GM06990 (cell line): ENCODE data around the gene GPR137.

Source experiments
- DNase-seq: peaks from one replicate; pipeline ENCODE4 v3.0.0-alpha.2; 2011; ENCODE audit not compliant: insufficient read length; ENCODE audit errors: extremely low read depth
- H3K27me3 ChIP-seq: replicated peaks from 2 replicates; pipeline ENCODE4 v1.6.0; 2011; ENCODE audit warnings: low read length; ENCODE audit not compliant: control insufficient read depth, insufficient read depth
- H3K36me3 ChIP-seq: 2 replicates; pipeline ENCODE4 v1.5.1; 2011; ENCODE audit warnings: low read length; ENCODE audit not compliant: control insufficient read depth, insufficient read depth
- H3K4me3 ChIP-seq: replicated peaks from 2 replicates; pipeline ENCODE4 v1.5.1; 2011; ENCODE audit warnings: low read depth, mild to moderate bottlenecking, control low read depth, low read length
- TF ChIP-seq, protein P1 (sequence below): IDR thresholded peaks from 2 replicates; pipeline ENCODE4 v1.5.1; 2011; ENCODE audit warnings: low read length, control low read depth, mild to moderate bottlenecking, inconsistent platforms; ENCODE audit not compliant: insufficient read depth, poor library complexity, severe bottlenecking

Gene GPR137

DNA sequence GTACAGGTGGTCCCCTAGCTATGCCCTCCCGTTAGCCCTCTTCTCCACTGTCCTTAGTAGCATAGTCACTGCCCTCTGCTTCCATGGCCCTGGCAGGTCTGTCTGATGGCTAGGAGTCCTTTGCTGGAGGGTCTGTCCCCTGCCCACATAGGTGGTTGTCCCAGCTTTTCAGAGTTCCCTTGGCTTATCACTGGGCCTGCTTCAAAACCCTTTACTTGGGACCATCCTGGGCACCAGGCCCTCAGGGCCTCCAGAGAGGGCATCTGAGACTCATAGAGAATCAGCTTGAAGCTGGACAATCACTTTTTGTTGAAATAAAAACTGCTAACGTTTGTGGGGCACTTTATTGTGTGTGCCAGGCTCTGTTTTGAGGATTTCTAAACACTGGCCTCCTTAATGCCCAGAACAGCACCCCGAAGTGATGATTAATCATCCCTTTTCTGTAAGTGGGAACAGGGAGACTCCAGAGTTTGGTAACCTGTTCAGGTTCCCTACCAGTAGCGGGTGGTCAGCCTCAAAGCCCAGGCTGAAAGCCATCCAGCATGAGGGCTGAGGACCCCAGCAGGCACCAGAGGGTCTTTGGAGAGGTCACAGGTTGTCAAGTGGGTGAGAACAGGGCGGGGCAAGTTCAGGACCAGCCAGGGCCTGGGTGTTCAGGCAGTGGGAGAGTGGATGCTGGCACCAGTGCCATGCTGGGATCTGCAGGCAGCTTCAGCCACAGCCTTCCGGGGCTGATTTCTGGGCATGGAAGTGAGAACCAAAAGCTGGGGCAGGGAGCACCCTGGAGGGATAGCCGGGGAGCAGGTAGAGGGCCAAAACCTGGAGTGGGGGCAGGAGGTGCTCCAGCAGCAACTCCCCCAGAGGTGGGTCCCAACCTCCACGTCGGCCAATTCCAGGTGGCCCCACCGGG, 5.0 kb downstream of the GPR137 start:
- Histone ChIP-seq H3K36me3 (no peaks in the 10 kb centered on the region; the same call in 1 of the 2 replicates), H3K27me3 (peaks cover 2% of the 10 kb centered on the region), H3K4me3 (no peak overlapping the region)
- TF ChIP-seq, protein P1, sequence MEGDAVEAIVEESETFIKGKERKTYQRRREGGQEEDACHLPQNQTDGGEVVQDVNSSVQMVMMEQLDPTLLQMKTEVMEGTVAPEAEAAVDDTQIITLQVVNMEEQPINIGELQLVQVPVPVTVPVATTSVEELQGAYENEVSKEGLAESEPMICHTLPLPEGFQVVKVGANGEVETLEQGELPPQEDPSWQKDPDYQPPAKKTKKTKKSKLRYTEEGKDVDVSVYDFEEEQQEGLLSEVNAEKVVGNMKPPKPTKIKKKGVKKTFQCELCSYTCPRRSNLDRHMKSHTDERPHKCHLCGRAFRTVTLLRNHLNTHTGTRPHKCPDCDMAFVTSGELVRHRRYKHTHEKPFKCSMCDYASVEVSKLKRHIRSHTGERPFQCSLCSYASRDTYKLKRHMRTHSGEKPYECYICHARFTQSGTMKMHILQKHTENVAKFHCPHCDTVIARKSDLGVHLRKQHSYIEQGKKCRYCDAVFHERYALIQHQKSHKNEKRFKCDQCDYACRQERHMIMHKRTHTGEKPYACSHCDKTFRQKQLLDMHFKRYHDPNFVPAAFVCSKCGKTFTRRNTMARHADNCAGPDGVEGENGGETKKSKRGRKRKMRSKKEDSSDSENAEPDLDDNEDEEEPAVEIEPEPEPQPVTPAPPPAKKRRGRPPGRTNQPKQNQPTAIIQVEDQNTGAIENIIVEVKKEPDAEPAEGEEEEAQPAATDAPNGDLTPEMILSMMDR, result no peak
- no peak for DNase-seq

DNA sequence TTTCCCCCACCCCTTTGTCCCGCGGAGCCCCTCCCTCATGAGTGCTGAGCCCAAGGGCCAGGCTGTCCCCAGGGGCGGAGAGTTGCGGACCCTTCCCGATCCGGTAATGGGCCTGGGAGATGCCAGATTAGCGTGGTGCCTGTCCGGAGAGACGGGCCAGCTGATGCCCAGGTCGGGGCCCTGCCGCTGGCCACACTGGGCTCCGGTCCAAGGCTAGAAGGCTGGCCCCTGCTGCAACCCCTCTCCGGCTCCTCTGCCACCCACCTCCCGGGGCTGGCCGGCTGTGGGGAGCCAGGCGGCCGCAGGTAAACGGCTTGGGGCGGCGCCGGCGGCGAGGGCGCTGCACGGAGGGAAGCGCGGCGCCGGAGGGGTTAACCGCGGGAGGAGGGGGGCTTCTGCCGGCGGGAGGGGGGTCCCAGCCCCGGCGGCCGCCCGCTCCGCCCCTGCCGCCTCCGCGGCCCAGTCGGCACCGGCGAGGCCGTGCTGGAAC, 5.7 kb downstream of the GPR137 start, which contains the start of gene KCNK4:
KCNK4 (plus strand) TSS at position 41 of the 490 bp plus-strand sequence. CDS start 1,717 bp downstream, outside the sequence.
- Histone ChIP-seq H3K36me3 (no peaks in the 10 kb centered on the region; the same call in 1 of the 2 replicates), H3K4me3 (peak within 1 kb of the TSS; percentile 21; the same call in 1 of the 2 replicates), H3K27me3 (peaks cover 2% of the 10 kb centered on the region)
- no peak for DNase-seq
- TF ChIP-seq, protein P1, result no peak

DNA sequence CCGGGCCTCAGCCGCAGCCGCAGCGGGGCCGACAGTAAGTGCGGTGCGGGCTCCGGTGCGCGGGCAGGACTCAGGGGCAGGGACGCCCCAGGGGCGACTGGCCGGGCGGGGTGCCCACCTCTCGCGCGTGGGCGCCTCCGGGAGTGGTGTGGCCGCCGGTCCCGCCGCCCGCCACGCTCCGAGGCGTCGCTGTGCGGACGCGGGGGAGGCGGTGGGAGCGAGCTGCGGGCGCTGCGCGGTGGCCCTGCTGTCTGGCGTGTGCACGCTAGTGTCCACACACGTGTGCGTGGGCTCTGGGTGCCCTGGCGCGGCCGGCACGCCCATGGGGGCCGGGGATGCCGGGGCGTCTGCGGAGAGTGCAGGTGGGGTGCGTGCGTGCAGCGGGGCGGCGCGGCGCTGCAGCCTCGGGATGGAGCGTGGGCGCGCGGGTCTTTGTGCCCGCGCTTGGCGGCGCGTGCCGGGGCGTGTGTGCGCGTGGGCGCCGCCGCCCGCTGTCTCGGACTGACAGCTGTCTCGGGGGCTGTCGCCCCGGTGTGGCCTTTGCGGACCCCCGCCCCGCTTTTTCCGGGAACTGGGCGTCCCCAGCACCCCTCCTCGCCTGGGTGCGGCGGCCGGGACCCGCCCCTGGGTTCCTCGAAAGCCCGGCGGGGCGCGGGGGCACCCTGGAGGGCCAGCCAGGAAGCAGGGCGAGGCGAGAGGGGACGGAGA, 6.3 kb downstream of the GPR137 start:
- Histone ChIP-seq H3K36me3 (no peaks in the 10 kb centered on the region; the same call in 1 of the 2 replicates), H3K27me3 (peaks cover 2% of the 10 kb centered on the region), H3K4me3 (peak overlapping the region; percentile 21; the same call in 1 of the 2 replicates)
- TF ChIP-seq, protein P1, result no peak
- no peak for DNase-seq

DNA sequence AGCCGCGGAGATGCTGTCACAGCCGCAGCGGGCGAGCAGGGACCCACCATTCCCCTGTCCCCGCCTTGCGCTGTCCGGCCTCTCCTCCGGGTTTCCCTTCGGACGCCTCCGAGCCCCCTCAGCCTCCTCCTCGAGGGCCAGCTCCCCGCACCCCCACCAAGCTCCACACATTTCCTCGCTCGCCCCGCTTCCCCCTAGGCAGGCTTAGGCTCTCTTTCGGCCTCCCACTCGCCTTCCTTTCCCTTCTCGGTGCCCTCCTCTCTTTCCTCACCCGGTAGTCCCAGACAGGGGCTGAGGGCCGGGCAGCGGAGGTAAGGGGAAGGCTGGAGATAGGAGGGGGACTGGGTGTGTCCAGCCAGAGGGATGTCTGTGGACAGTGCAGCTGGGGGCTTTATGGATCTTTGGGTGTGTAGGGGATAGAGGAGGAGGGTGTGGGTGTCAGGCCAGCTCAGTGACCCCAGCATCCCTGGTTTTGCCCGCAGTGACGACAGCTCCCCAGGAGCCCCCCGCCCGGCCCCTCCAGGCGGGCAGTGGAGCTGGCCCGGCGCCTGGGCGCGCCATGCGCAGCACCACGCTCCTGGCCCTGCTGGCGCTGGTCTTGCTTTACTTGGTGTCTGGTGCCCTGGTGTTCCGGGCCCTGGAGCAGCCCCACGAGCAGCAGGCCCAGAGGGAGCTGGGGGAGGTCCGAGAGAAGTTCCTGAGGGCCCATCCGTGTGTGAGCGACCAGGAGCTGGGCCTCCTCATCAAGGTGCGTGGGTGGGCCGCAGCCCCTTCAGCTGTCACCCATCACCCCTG, 7.0 kb downstream of the GPR137 start:
- Histone ChIP-seq H3K4me3 (peak overlapping the region; percentile 21; the same call in 1 of the 2 replicates), H3K36me3 (no peaks in the 10 kb centered on the region; the same call in 1 of the 2 replicates), H3K27me3 (peaks cover 5% of the 10 kb centered on the region)
- no peak for DNase-seq
- TF ChIP-seq, protein P1, result no peak

- no peak for DNase-seq
- H3K4me3 ChIP-seq, result no peak overlapping the region
- TF ChIP-seq, protein P1, result no peak
- no peaks in the 10 kb centered on the region for H3K36me3 ChIP-seq
- peaks cover 5% of the 10 kb centered on the region for H3K27me3 ChIP-seq
Observed at GRCh38 chr11:64294774-64295173, 9.1 kb downstream of the GPR137 start.
